H1 (cell line): ENCODE results near the gene JMJD7. TPM values are rescaled to one million over a fixed set of nuclear protein-coding genes. Genes with fewer than 3 reads are reported as not detected.

Experiments
- POU5F1 ChIP-seq: IDR thresholded peaks from 2 replicates; pipeline ENCODE4 v1.6.1; 2011; ENCODE audit warnings: low read depth, mild to moderate bottlenecking, low read length, moderate library complexity
- USF2 ChIP-seq: IDR thresholded peaks from 2 replicates; pipeline ENCODE4 v1.6.1; 2011; ENCODE audit warnings: low read length, improper control_type of control experiment
- polyA plus RNA-seq, 7 experiments: library from polyadenylated mRNA; depleted of rRNA in 3 of 7; stranded (reverse) in 5 of 7; unstranded in 2 of 7; fragments of >200 nt in 5 of 7; fragments of 200-250 nt in 2 of 7; gene quantifications; 1 replicate in 5 of 7; 2 replicates in 1 of 7; 4 replicates in 1 of 7; pipeline versions ENCODE4 v1.2.1 to v1.2.3, GENCODE V29; 2011 to 2013; ENCODE audit warnings: missing spikeins in 2 of 7, mixed read lengths in 2 of 7
- total RNA-seq: library from RNA; stranded (reverse); fragmentation: NEBNext Ultra II Directional; extraction: Animal tissue kit (Norgen Biotek cat#: 25700); gene quantifications from 2 replicates; pipeline ENCODE4 v1.2.1, GENCODE V29; 2021

JMJD7 gene
- total and polyA plus RNA-seq, 2 of the 8 experiments (the other 6 are each of a cell fraction or from before 2014, with no cell fraction given): 15.0 to 20.0 TPM

- TF ChIP-seq USF2 (no peak), POU5F1 (no peak)
Observed at GRCh38 chr15:41811432-41812195, 16.3 kb upstream of the JMJD7 start (continued).
